Breast epithelium (tissue), 4 donors: ENCODE data around the gene ETS1. TPM values are rescaled to one million over a fixed set of nuclear protein-coding genes. Genes with fewer than 3 reads are reported as not detected.

Experiments
- DNase-seq, 2 donors: peaks; one replicate each; pipeline ENCODE4 v3.0.0-alpha.2; 2019; ENCODE audit warnings: low spot score in 2 of 2
- H3K27ac ChIP-seq, 2 donors: fragments of 200-600 bp; sonication (generic) in 1 of 2; one replicate each; pipeline ENCODE4 v1.5.1; 2016 to 2019; ENCODE audit warnings: mild to moderate bottlenecking in 1 of 2
- H3K27me3 ChIP-seq, 2 donors: fragments of 200-600 bp; sonication (generic) in 1 of 2; one replicate each; pipeline versions ENCODE4 v1.5.1 to v1.6.0; 2017 to 2019; ENCODE audit warnings: control low read depth in 1 of 2, mild to moderate bottlenecking in 1 of 2
- H3K36me3 ChIP-seq: fragments of 200-600 bp; one replicate; pipeline ENCODE4 v1.5.1; 2019
- H3K4me1 ChIP-seq, 2 donors: fragments of 200-600 bp; sonication (generic); one replicate each; pipeline ENCODE4 v1.5.1; 2016 to 2019; ENCODE audit warnings: control low read depth in 1 of 2
- H3K4me3 ChIP-seq, 3 donors: fragments of 200-600 bp; sonication (generic); 1 replicate in 2 of 3; 2 replicates in 1 of 3; pipeline ENCODE4 v1.5.1; 2016 to 2019; ENCODE audit warnings: mild to moderate bottlenecking in 3 of 3, moderate library complexity in 2 of 3
- H3K9me3 ChIP-seq, 2 donors: fragments of 200-600 bp; sonication (generic) in 1 of 2; one replicate each; pipeline ENCODE4 v1.5.1; 2016 to 2019; ENCODE audit warnings: control low read depth in 1 of 2
- CTCF ChIP-seq, 3 donors: fragments of 450-650 bp; IDR thresholded peaks; one replicate each; pipeline ENCODE4 v1.5.1; 2016 to 2017; ENCODE audit warnings: antibody characterized with exemption in 3 of 3, mild to moderate bottlenecking in 3 of 3, moderate library complexity in 3 of 3
- POLR2A ChIP-seq: fragments of 450-650 bp; IDR thresholded peaks from one replicate; pipeline ENCODE4 v1.6.1; 2016; ENCODE audit warnings: antibody characterized with exemption, mild to moderate bottlenecking, moderate library complexity
- POLR2AphosphoS5 ChIP-seq, 3 donors: sonication (generic); formaldehyde crosslinking; IDR thresholded peaks; one replicate each; pipeline ENCODE4 v1.6.1; 2017; ENCODE audit warnings: antibody characterized with exemption in 3 of 3
- intact Hi-C: fragments of 100-400 bp; cut with DNase I; formaldehyde crosslinking; loops from one replicate; pipeline ENCODE4 v1.15.1; 2023; ENCODE audit warnings: low total_unique reads
- total RNA-seq, 3 donors: library from RNA; depleted of rRNA; stranded (reverse); fragments of >200 nt; gene quantifications; one replicate each; pipeline ENCODE4 v1.1.0, GENCODE V29; 2016

The ETS1 gene
- total RNA-seq, 3 donors from 2014 or later, result 65.6 to 92.1 (median 73.2) TPM

- H3K36me3 ChIP-seq, result no peaks in the 10 kb centered on the region
- no peak for DNase-seq
- H3K4me3 ChIP-seq, result peak overlapping the region; percentile 70 to 91 (median 86)
- intact Hi-C loops, result no loop called here
- no peaks in the 10 kb centered on the region for H3K27me3 ChIP-seq
- no peaks in the 10 kb centered on the region for H3K9me3 ChIP-seq
- H3K4me1 ChIP-seq, result peaks cover 0 to 4% of the 10 kb centered on the region in 2 donors
- TF ChIP-seq POLR2AphosphoS5 (IDR thresholded peaks at IDR 0.05) (no peak), CTCF (IDR thresholded peaks at IDR 0.05) (no peak), POLR2A (no peak)
- H3K27ac ChIP-seq, result peak overlapping the region; percentile 94 to 96
These were observed 64.3 kb downstream of the ETS1 start for GRCh38 chr11:128522943-128523518.

GRCh38 chr11:128522055-128522942, 65.1 kb downstream of the ETS1 start:
- Histone ChIP-seq H3K4me1 (peaks cover 0 to 8% of the 10 kb centered on the region in 2 donors), H3K4me3 (peak overlapping the region; percentile 70 to 91 (median 86)), H3K27me3 (no peaks in the 10 kb centered on the region), H3K27ac (peak overlapping the region; percentile 94 to 96), H3K9me3 (no peaks in the 10 kb centered on the region), H3K36me3 (no peaks in the 10 kb centered on the region)
- DNase-seq, result peak; percentile 83 to 88
- intact Hi-C loops, result no loop called here
- peak; percentile 61 for TF ChIP-seq POLR2A
- peak; percentile 77 to 94 (median 90) for TF ChIP-seq POLR2AphosphoS5 (IDR thresholded peaks at IDR 0.05)
- TF ChIP-seq CTCF (IDR thresholded peaks at IDR 0.05), result no peak

GRCh38 chr11:128521682-128522054, 65.7 kb downstream of the ETS1 start:
- H3K9me3 ChIP-seq, result no peaks in the 10 kb centered on the region
- H3K27ac ChIP-seq, result peak overlapping the region; percentile 94 to 96
- intact Hi-C loops, result no loop called here
- H3K36me3 ChIP-seq, result no peaks in the 10 kb centered on the region
- peak overlapping the region; percentile 70 to 91 (median 86) for H3K4me3 ChIP-seq
- H3K4me1 ChIP-seq, result peaks cover 0 to 11% of the 10 kb centered on the region in 2 donors
- DNase-seq, result no peak
- no peak for TF ChIP-seq CTCF (IDR thresholded peaks at IDR 0.05)
- no peak for TF ChIP-seq POLR2AphosphoS5 (IDR thresholded peaks at IDR 0.05)
- no peak for TF ChIP-seq POLR2A
- no peaks in the 10 kb centered on the region for H3K27me3 ChIP-seq

GRCh38 chr11:128520888-128521681, 66.3 kb downstream of the ETS1 start:
- Histone ChIP-seq H3K9me3 (no peaks in the 10 kb centered on the region), H3K4me3 (peak overlapping the region; percentile 70 to 91 (median 86)), H3K4me1 (peaks cover 0 to 11% of the 10 kb centered on the region in 2 donors), H3K27ac (peak overlapping the region; percentile 94 to 96), H3K36me3 (no peaks in the 10 kb centered on the region), H3K27me3 (no peaks in the 10 kb centered on the region)
- intact Hi-C loops, result no loop called here
- no peak for DNase-seq
- TF ChIP-seq POLR2A, result no peak

GRCh38 chr11:128520206-128520887, 67.0 kb downstream of the ETS1 start:
- TF ChIP-seq POLR2A (no peak), CTCF (IDR thresholded peaks at IDR 0.05) (no peak), POLR2AphosphoS5 (IDR thresholded peaks at IDR 0.05) (peak in 1 of 3 donors; percentile 10)
- peak overlapping the region; percentile 94 to 96 for H3K27ac ChIP-seq
- H3K9me3 ChIP-seq, result no peaks in the 10 kb centered on the region
- intact Hi-C loops, result no loop called here
- H3K4me3 ChIP-seq, result peak overlapping the region; percentile 70 to 91 (median 86)
- no peaks in the 10 kb centered on the region for H3K27me3 ChIP-seq
- H3K4me1 ChIP-seq, result peaks cover 0 to 11% of the 10 kb centered on the region in 2 donors
- DNase-seq, result no peak
- no peaks in the 10 kb centered on the region for H3K36me3 ChIP-seq
